Adrenal gland (tissue), 12 donors: ENCODE results near the gene OTOS. TPM values are rescaled to one million over a fixed set of nuclear protein-coding genes. Genes with fewer than 3 reads are reported as not detected.

Source experiments
- DNase-seq, 7 donors: peaks; one replicate each; pipeline ENCODE4 v3.0.0-alpha.2; 2019 to 2020
- H3K27ac ChIP-seq, 5 donors: fragments of 200-600 bp; sonication (generic) in 4 of 5; 1 replicate in 3 of 5; 2 replicates in 2 of 5; pipeline versions ENCODE4 v1.5.1 to v1.8.0; 2016 to 2020; ENCODE audit warnings: mild to moderate bottlenecking in 1 of 5
- H3K27me3 ChIP-seq: fragments of 200-600 bp; 2 replicates; pipeline ENCODE4 v1.8.0; 2021
- H3K36me3 ChIP-seq, 2 donors: fragments of 200-600 bp; replicated peaks in 1 of 2; 1 replicate in 1 of 2; 2 replicates in 1 of 2; pipeline versions ENCODE4 v1.5.1 to v1.8.0; 2018 to 2022
- H3K4me1 ChIP-seq, 2 donors: fragments of 200-600 bp; replicated peaks in 1 of 2; 1 replicate in 1 of 2; 2 replicates in 1 of 2; pipeline versions ENCODE4 v1.5.1 to v1.8.0; 2018 to 2021
- H3K4me3 ChIP-seq, 4 donors: fragments of 200-600 bp; sonication (generic) in 3 of 4; one replicate each; pipeline ENCODE4 v1.5.1; 2016 to 2018
- H3K9me3 ChIP-seq, 3 donors: fragments of 200-600 bp; sonication (generic) in 1 of 3; replicated peaks in 1 of 3; 1 replicate in 2 of 3; 2 replicates in 1 of 3; pipeline versions ENCODE4 v1.5.1 to v1.8.0; 2016 to 2021
- POLR2A ChIP-seq, 2 donors: fragments of 450-650 bp; IDR thresholded peaks; one replicate each; pipeline ENCODE4 v1.6.1; 2017; ENCODE audit warnings: antibody characterized with exemption in 2 of 2, mild to moderate bottlenecking in 2 of 2, moderate library complexity in 1 of 2
- WGBS, 4 donors: extraction: QIAGEN DNeasy Blood & Tissue Kit in 2 of 4; methylation state at CpG; one replicate each; pipeline versions ENCODE4 v1.1.5 to v1.1.7; 2013 to 2017; 5-methylcytosine and 5-hydroxymethylcytosine counted together
- intact Hi-C, 2 donors: fragments of 100-400 bp; cut with DNase I; formaldehyde crosslinking; loops; one replicate each; pipeline versions ENCODE4 v1.14.1 to v1.15.0; 2022 to 2023
- polyA plus RNA-seq, 3 donors: library from polyadenylated mRNA; stranded (reverse); fragments of 200-250 nt in 2 of 3; fragments of 350-450 nt in 1 of 3; fragmentation: Illumina TruSeq in 1 of 3; extraction: RNeasy Lipid Tissue Mini Kit (QIAGEN cat#74804) in 1 of 3; gene quantifications; one replicate each; pipeline ENCODE4 v1.2.3, GENCODE V29; 2013 to 2014
- total RNA-seq, 9 donors: library from RNA; depleted of rRNA in 4 of 9; stranded (reverse); fragments of >200 nt in 4 of 9; fragments of 120-200 nt in 1 of 9; fragmentation: NEBNext Ultra II Directional in 1 of 9; extraction: Animal tissue kit (Norgen Biotek cat#: 25700) in 1 of 9; gene quantifications; one replicate each; pipeline versions ENCODE4 v1.1.0 to v1.2.4, GENCODE V29; 2013 to 2023
- TF ChIP-seq, protein P1 (sequence below), 6 experiments: fragments of 450-650 bp in 4 of 6; fragments of 200-600 bp in 2 of 6; sonication (generic) in 1 of 6; IDR thresholded peaks; 1 replicate in 5 of 6; 2 replicates in 1 of 6; pipeline versions ENCODE4 v1.5.1 to v1.8.0; 2016 to 2021; ENCODE audit warnings: antibody characterized with exemption in 6 of 6, mild to moderate bottlenecking in 2 of 6, moderate library complexity in 1 of 6
- donor health status: healthy with polysubstance abuse.
- donor health status: Bipolar disorder and iron deficiency.
- donor health status: DM: yes; HTN: yes; CAD: no.
- donor health status: DM: no; HTN: no; CAD: no.
- donor health status: DM: no; HTN: no; CAD: no.
- donor health status: DM: yes; HTN: yes; CAD: no.

Gene OTOS
- total and polyA plus RNA-seq, 12 donors, result not detected

GRCh38 chr2:240145461-240145860, 5.0 kb upstream of the OTOS start:
- H3K4me3 ChIP-seq, result no peak overlapping the region
- intact Hi-C loops, result loop anchor here in 1 of 2 donors (2.0 kb wide), 1 partner anchor 85 kb away; no protein-coding TSS in a partner anchor
- no peaks in the 10 kb centered on the region for H3K4me1 ChIP-seq
- WGBS, 4 donors, result 71 to 78% (median 75%) methylated on average over 13 of the region's 13 CpGs
- H3K27me3 ChIP-seq, result peaks cover 10% of the 10 kb centered on the region
- no peak for DNase-seq
- H3K36me3 ChIP-seq, result no peaks in the 10 kb centered on the region
- no peaks in the 10 kb centered on the region for H3K9me3 ChIP-seq
- TF ChIP-seq, protein P1, sequence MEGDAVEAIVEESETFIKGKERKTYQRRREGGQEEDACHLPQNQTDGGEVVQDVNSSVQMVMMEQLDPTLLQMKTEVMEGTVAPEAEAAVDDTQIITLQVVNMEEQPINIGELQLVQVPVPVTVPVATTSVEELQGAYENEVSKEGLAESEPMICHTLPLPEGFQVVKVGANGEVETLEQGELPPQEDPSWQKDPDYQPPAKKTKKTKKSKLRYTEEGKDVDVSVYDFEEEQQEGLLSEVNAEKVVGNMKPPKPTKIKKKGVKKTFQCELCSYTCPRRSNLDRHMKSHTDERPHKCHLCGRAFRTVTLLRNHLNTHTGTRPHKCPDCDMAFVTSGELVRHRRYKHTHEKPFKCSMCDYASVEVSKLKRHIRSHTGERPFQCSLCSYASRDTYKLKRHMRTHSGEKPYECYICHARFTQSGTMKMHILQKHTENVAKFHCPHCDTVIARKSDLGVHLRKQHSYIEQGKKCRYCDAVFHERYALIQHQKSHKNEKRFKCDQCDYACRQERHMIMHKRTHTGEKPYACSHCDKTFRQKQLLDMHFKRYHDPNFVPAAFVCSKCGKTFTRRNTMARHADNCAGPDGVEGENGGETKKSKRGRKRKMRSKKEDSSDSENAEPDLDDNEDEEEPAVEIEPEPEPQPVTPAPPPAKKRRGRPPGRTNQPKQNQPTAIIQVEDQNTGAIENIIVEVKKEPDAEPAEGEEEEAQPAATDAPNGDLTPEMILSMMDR (IDR thresholded peaks at IDR 0.05), result no peak
- TF ChIP-seq POLR2A (IDR thresholded peaks at IDR 0.05), result no peak
- H3K27ac ChIP-seq, result no peak overlapping the region

DNA sequence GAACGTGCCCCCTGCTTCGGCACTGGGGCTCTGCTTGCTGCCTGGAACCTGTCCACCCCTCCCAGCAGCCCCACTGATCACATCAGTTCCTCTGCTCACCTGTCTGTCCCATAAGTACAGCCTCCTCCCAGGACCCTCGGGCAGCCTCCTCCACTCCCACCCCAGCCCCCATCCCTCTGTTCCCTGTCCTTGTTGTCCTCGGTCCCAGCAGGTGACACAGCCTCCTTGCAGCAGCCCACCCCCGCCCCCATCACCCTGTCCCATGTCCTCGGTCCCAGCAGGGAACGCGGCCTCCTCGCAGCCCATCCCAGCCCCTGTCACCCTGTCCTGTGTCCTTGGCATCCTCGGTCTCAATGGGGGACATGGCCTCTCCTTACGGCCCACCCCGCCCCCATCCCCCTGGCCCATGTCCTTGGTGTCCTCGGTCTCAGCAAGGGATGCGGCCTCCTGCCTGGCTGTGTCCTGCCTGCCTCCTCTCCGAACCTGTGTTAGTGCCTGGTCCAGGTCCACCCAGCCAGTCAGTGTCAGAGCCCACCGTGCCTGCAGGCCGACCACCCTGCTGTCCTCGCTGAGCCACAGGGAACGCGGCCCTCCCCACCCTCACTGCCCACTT, 4.3 kb upstream of the OTOS start:
- Histone ChIP-seq H3K4me3 (no peak overlapping the region), H3K27ac (no peak overlapping the region), H3K36me3 (no peaks in the 10 kb centered on the region), H3K4me1 (no peaks in the 10 kb centered on the region), H3K9me3 (no peaks in the 10 kb centered on the region), H3K27me3 (peaks cover 7% of the 10 kb centered on the region)
- WGBS, 4 donors, result 64 to 75% (median 71%) methylated on average over 14 to 20 of the region's 20 CpGs
- DNase-seq, result no peak
- intact Hi-C loops, result loop anchor here (2.0 to 5.0 kb wide), 2 partner anchors 82 to 84 kb away; no protein-coding TSS in a partner anchor
- TF ChIP-seq POLR2A (IDR thresholded peaks at IDR 0.05), result no peak
- TF ChIP-seq, protein P1 (IDR thresholded peaks at IDR 0.05), result no peak

DNA sequence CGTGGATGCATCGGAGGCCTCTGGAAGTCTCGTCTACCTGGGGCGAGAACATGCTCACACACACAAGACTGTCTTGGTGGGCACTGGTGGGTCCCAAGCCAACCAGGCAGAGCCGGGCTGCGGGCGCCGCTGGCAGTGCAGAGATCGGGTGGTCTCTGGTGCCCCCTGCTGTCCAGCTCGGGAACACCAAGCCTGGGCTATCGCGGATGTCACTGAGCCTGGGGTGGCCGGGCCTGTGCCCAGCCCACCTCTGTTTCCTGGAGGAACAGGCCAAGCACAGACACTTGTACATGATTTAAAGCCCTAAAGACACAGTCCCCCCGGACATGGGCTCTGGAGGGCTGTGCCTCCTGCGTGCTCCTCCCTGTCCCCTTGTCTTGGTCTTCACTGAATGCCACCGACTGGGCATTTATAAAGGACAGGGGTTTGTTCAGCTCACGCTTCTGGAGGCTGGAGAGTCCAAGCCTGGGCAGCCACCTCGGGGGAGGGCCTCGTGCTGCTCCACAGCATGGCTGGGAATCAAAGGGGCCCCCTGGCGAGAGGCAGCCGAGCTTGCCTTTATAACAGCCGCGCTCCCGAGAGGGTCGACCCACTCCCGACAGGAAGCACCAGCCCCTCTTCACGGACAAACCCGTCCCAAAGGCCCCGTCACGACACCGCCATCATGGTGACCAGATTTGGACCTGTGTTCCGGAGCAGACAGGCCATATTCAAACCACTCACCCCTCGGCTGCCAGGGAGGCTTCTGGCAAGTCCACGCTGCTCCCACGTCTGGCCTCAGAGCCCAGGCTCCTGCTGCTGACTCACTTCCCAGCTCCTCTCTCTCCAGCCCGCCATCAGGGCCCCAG, 3.6 kb upstream of the OTOS start:
- intact Hi-C loops, result loop anchor here (2.0 to 5.0 kb wide), 2 partner anchors 82 to 83 kb away; no protein-coding TSS in a partner anchor
- Histone ChIP-seq H3K27me3 (peaks cover 4% of the 10 kb centered on the region), H3K4me3 (no peak overlapping the region), H3K9me3 (no peaks in the 10 kb centered on the region), H3K36me3 (no peaks in the 10 kb centered on the region), H3K27ac (no peak overlapping the region), H3K4me1 (no peaks in the 10 kb centered on the region)
- no peak for TF ChIP-seq POLR2A (IDR thresholded peaks at IDR 0.05)
- TF ChIP-seq, protein P1 (IDR thresholded peaks at IDR 0.05), result peak; percentile 81 to 96 (median 91)
- DNase-seq, result peak; percentile 49 to 85 (median 71)
- WGBS, 4 donors, result 38 to 61% (median 41%) methylated on average over 13 to 36 of the region's 36 CpGs

GRCh38 chr2:240143276-240143675, 2.8 kb upstream of the OTOS start:
- WGBS, 4 donors, result 58 to 81% (median 67%) methylated on average over 4 to 6 of the region's 6 CpGs
- DNase-seq, result no peak
- intact Hi-C loops, result loop anchor here in 1 of 2 donors (5.0 kb wide), 1 partner anchor 81 kb away; no protein-coding TSS in a partner anchor

More at GRCh38 chr2:240143276-240143675, 2.8 kb upstream of the OTOS start:
- H3K4me1 ChIP-seq, result no peaks in the 10 kb centered on the region
- no peak overlapping the region for H3K27ac ChIP-seq
- no peak overlapping the region for H3K4me3 ChIP-seq
- H3K9me3 ChIP-seq, result no peaks in the 10 kb centered on the region
- TF ChIP-seq POLR2A (IDR thresholded peaks at IDR 0.05), result no peak
- TF ChIP-seq, protein P1 (IDR thresholded peaks at IDR 0.05), result no peak
- peaks cover 4% of the 10 kb centered on the region for H3K27me3 ChIP-seq
- no peaks in the 10 kb centered on the region for H3K36me3 ChIP-seq
